ENCODE measurements around the gene SRSF7.

DNA sequence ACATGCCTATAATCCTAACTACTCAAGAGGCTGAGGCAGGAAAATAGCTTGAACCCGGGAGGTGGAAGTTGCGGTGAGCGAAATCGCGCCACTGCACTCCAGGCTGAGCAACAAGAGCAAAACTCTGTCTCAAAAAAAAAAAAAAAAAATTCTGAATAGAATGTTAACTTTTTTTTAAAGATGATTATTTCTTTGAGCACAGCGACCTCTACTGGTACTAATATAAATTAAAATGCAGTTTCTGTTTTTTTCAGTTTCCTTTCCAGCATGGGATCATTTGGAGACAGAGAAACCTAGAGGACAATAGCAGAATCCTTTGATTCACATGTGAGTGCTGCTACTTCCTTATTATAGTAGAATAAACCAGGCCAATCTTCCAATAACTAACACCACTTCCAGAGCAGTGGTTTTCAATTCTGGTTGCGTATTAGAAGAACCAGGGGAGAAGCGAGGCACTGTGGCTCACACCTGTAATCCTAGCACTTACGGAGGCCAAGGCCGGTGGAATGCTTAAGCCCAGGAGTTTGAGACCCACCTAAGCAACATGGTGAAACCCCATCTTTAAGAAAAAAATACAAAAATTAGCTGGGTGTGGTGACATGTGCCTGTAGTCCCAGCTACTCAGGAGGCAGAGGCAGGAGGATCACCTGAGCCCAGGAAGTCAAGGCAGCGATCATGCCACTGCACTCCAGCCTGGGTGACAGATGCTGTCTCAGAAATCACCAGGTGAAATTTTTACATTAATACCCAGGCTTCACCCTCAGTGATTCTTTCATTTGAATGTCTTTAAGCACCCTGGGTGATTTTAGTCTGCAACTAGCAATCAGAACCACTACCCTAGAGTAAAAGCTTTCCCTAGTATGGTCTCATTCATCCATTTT, 10.1 kb downstream of the SRSF7 start:
- TF ChIP-seq, protein P1, sequence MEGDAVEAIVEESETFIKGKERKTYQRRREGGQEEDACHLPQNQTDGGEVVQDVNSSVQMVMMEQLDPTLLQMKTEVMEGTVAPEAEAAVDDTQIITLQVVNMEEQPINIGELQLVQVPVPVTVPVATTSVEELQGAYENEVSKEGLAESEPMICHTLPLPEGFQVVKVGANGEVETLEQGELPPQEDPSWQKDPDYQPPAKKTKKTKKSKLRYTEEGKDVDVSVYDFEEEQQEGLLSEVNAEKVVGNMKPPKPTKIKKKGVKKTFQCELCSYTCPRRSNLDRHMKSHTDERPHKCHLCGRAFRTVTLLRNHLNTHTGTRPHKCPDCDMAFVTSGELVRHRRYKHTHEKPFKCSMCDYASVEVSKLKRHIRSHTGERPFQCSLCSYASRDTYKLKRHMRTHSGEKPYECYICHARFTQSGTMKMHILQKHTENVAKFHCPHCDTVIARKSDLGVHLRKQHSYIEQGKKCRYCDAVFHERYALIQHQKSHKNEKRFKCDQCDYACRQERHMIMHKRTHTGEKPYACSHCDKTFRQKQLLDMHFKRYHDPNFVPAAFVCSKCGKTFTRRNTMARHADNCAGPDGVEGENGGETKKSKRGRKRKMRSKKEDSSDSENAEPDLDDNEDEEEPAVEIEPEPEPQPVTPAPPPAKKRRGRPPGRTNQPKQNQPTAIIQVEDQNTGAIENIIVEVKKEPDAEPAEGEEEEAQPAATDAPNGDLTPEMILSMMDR (IDR thresholded peaks at IDR 0.05) = peak in 5 of 6 experiments; percentile 38 to 75 (median 65)
- no peak for TF ChIP-seq POLR2A (IDR thresholded peaks at IDR 0.05)
